CD14-positive monocyte (primary cell): ENCODE results near the gene CNTLN. TPM values are rescaled to one million over a fixed set of nuclear protein-coding genes. Genes with fewer than 3 reads are reported as not detected.

ENCODE experiments used
- DNase-seq, 3 donors: peaks; one replicate each; pipeline ENCODE4 v3.0.0-alpha.2; 2011 to 2022
- H2AFZ ChIP-seq: 2 replicates; pipeline ENCODE4 v1.6.0; 2012; ENCODE audit warnings: mild to moderate bottlenecking, low read depth, low read length, inconsistent platforms; ENCODE audit not compliant: insufficient read depth, poor library complexity, severe bottlenecking
- H3K27ac ChIP-seq, 2 donors: 1 replicate in 1 of 2; 2 replicates in 1 of 2; pipeline ENCODE4 v1.5.1; 2012 to 2013; ENCODE audit warnings: low read length in 2 of 2, control low read depth in 1 of 2, inconsistent platforms in 1 of 2, low read depth in 1 of 2, mild to moderate bottlenecking in 1 of 2
- H3K27me3 ChIP-seq, 2 donors: one replicate each; pipeline versions ENCODE4 v1.6.0 to v1.6.1; 2011 to 2013; ENCODE audit warnings: low read length in 2 of 2; ENCODE audit not compliant: control insufficient read depth in 2 of 2, insufficient read depth in 2 of 2
- H3K36me3 ChIP-seq, 2 donors: replicated peaks in 1 of 2; 1 replicate in 1 of 2; 2 replicates in 1 of 2; pipeline versions ENCODE4 v1.5.1 to v1.6.1; 2012 to 2013; ENCODE audit warnings: low read length in 2 of 2, control low read depth in 1 of 2, inconsistent platforms in 1 of 2, mild to moderate bottlenecking in 1 of 2; ENCODE audit not compliant: insufficient read depth in 2 of 2, control insufficient read depth in 1 of 2
- H3K4me1 ChIP-seq, 2 donors: 1 replicate in 1 of 2; 2 replicates in 1 of 2; pipeline versions ENCODE4 v1.5.1 to v1.6.1; 2012 to 2013; ENCODE audit warnings: low read length in 2 of 2, control low read depth in 1 of 2, inconsistent platforms in 1 of 2, mild to moderate bottlenecking in 1 of 2, moderate library complexity in 1 of 2; ENCODE audit not compliant: insufficient read depth in 2 of 2, control insufficient read depth in 1 of 2
- H3K4me2 ChIP-seq: replicated peaks from 2 replicates; pipeline ENCODE3; 2012; ENCODE audit warnings: low read length, moderate library complexity, mild to moderate bottlenecking; ENCODE audit not compliant: poor library complexity, severe bottlenecking; ENCODE audit errors: extremely low read depth
- H3K4me3 ChIP-seq, 3 experiments: fragments of 200-600 bp in 1 of 3; sonication (generic) in 1 of 3; replicated peaks in 1 of 3; 1 replicate in 2 of 3; 2 replicates in 1 of 3; pipeline ENCODE4 v1.5.1; 2011 to 2013; ENCODE audit warnings: low read length in 3 of 3, mild to moderate bottlenecking in 3 of 3, control low read depth in 2 of 3, low read depth in 2 of 3, inconsistent platforms in 1 of 3, moderate library complexity in 1 of 3
- H3K79me2 ChIP-seq: 2 replicates; pipeline ENCODE4 v1.6.0; 2012; ENCODE audit warnings: mild to moderate bottlenecking, control low read depth, inconsistent platforms, low read length, moderate library complexity; ENCODE audit not compliant: insufficient read depth
- H3K9ac ChIP-seq: 2 replicates; pipeline ENCODE4 v1.6.0; 2017; ENCODE audit warnings: low read length, mild to moderate bottlenecking; ENCODE audit not compliant: insufficient read depth, poor library complexity, severe bottlenecking
- H3K9me3 ChIP-seq, 2 donors: replicated peaks in 1 of 2; 1 replicate in 1 of 2; 2 replicates in 1 of 2; pipeline versions ENCODE4 v1.5.1 to v1.6.1; 2012 to 2013; ENCODE audit warnings: low read length in 2 of 2, control low read depth in 1 of 2; ENCODE audit not compliant: control insufficient read depth in 1 of 2, insufficient read depth in 1 of 2
- H4K20me1 ChIP-seq: 2 replicates; pipeline ENCODE4 v1.6.0; 2012; ENCODE audit warnings: mild to moderate bottlenecking, low read length, control low read depth, moderate library complexity; ENCODE audit not compliant: insufficient read depth
- H3K27ac Mint-ChIP-seq, 7 donors: one replicate each; pipeline ENCODE4 v1.8.0; 2020; ENCODE audit warnings: mild to moderate bottlenecking in 7 of 7, mixed read lengths in 7 of 7, moderate library complexity in 6 of 7, inconsistent platforms in 2 of 7
- H3K27me3 Mint-ChIP-seq, 3 donors: one replicate each; pipeline ENCODE4 v1.8.0; 2021 to 2022; ENCODE audit warnings: low read depth in 3 of 3, mild to moderate bottlenecking in 3 of 3, mixed read lengths in 3 of 3, moderate library complexity in 3 of 3, inconsistent platforms in 1 of 3
- H3K36me3 Mint-ChIP-seq, 2 donors: one replicate each; pipeline ENCODE4 v1.8.0; 2020; ENCODE audit warnings: mixed read lengths in 2 of 2, inconsistent platforms in 1 of 2, mild to moderate bottlenecking in 1 of 2
- H3K4me1 Mint-ChIP-seq: one replicate; pipeline ENCODE4 v1.8.0; 2020; ENCODE audit warnings: mild to moderate bottlenecking, mixed read lengths
- H3K4me3 Mint-ChIP-seq, 2 donors: one replicate each; pipeline ENCODE4 v1.8.0; 2020; ENCODE audit warnings: mild to moderate bottlenecking in 2 of 2, mixed read lengths in 2 of 2, moderate library complexity in 1 of 2
- H3K9me3 Mint-ChIP-seq, 7 donors: one replicate each; pipeline ENCODE4 v1.8.0; 2020 to 2022; ENCODE audit warnings: mixed read lengths in 7 of 7, mild to moderate bottlenecking in 6 of 7, moderate library complexity in 6 of 7, inconsistent platforms in 2 of 7
- intact Hi-C, 2 donors: fragments of 100-400 bp; cut with micrococcal nuclease; formaldehyde crosslinking; loops; one replicate each; pipeline versions ENCODE4 v1.15.0 to v1.15.1; 2023
- polyA plus RNA-seq, 3 donors: library from polyadenylated mRNA; depleted of rRNA in 1 of 3; unstranded in 2 of 3; stranded (reverse) in 1 of 3; fragments of 300-500 nt in 2 of 3; fragments of >200 nt in 1 of 3; fragmentation: Illumina TruSeq in 2 of 3; gene quantifications; 1 replicate in 2 of 3; 2 replicates in 1 of 3; pipeline ENCODE4 v1.2.3, GENCODE V29; 2012 to 2021
- TF ChIP-seq, protein P1 (sequence below): fragments of 200-600 bp; IDR thresholded peaks from one replicate; pipeline ENCODE4 v1.8.0; 2022; ENCODE audit warnings: antibody characterized with exemption, mild to moderate bottlenecking

CNTLN gene
- polyA plus RNA-seq, 3 donors, result 2.2 to 5.6 (median 4.0) TPM

DNA sequence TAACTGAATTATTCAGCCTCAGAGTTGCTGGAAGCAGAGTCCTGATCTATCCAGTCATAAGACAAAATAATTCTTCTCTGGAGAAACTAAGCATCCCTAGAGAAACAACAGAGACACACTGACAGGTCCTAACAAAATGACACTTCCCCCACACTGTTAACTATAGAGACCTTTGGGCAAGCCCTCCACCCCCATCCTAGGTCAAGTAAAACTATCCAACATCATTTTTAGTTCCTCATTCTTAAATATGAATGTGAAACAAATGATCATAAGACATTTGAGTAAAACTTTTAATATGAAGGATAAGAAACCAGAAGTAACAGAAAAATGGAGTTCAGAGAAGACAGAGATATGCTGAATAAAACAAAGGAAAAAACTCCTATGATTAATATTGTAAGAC, 30.9 kb downstream of the CNTLN start:
- Mint-ChIP-seq H3K9me3 (peaks cover 0 to 24% (median 10%) of the 10 kb centered on the region in 7 donors), H3K27ac (peak overlapping the region in 3 of 7 donors; percentile 22 to 30 (median 25)), H3K4me1 (peaks cover 19% of the 10 kb centered on the region), H3K4me3 (peak overlapping the region in 1 of 2 donors; percentile 43), H3K36me3 (peaks cover 21 to 32% of the 10 kb centered on the region in 2 donors), H3K27me3 (peaks cover 0 to 2% (median 0%) of the 10 kb centered on the region in 3 donors)
- Histone ChIP-seq H3K79me2 (peaks cover 37% of the 10 kb centered on the region), H3K27ac (no peak overlapping the region), H3K4me1 (peaks cover 0 to 5% of the 10 kb centered on the region in 2 donors), H3K9me3 (peaks cover 5 to 11% of the 10 kb centered on the region in 2 donors), H4K20me1 (no peaks in the 10 kb centered on the region), H3K9ac (no peak overlapping the region), H3K36me3 (peaks cover 0 to 26% of the 10 kb centered on the region in 2 donors), H2AFZ (no peak overlapping the region), H3K27me3 (no peaks in the 10 kb centered on the region), H3K4me2 (no peak overlapping the region), H3K4me3 (no peak overlapping the region)
- DNase-seq, result no peak
- intact Hi-C loops, result no loop called here
- TF ChIP-seq, protein P1, sequence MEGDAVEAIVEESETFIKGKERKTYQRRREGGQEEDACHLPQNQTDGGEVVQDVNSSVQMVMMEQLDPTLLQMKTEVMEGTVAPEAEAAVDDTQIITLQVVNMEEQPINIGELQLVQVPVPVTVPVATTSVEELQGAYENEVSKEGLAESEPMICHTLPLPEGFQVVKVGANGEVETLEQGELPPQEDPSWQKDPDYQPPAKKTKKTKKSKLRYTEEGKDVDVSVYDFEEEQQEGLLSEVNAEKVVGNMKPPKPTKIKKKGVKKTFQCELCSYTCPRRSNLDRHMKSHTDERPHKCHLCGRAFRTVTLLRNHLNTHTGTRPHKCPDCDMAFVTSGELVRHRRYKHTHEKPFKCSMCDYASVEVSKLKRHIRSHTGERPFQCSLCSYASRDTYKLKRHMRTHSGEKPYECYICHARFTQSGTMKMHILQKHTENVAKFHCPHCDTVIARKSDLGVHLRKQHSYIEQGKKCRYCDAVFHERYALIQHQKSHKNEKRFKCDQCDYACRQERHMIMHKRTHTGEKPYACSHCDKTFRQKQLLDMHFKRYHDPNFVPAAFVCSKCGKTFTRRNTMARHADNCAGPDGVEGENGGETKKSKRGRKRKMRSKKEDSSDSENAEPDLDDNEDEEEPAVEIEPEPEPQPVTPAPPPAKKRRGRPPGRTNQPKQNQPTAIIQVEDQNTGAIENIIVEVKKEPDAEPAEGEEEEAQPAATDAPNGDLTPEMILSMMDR, result no peak

DNA sequence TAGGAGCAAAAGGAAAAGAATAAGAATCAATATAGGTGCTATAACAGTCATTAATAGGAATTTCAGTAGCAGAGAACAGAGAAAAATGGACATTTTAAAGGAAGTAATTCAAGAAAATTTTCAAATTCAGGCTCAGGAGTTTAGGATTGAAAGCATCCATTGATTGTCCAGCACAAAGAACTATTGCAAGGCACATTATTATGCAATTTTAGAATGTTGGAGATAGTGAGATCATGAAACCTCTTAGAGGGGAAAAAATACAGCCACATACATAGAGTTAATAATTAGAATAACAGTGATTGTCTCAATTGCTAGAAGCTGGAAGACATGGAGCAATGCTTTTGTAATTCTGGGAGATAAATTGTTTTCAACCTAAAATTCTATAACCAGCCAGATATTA, 31.5 kb downstream of the CNTLN start:
- Histone ChIP-seq H3K79me2 (peaks cover 42% of the 10 kb centered on the region), H3K27ac (no peak overlapping the region), H3K4me1 (peaks cover 0 to 5% of the 10 kb centered on the region in 2 donors), H3K9me3 (peaks cover 6 to 11% of the 10 kb centered on the region in 2 donors), H2AFZ (no peak overlapping the region), H3K4me3 (no peak overlapping the region), H3K36me3 (peaks cover 0 to 26% of the 10 kb centered on the region in 2 donors), H3K27me3 (no peaks in the 10 kb centered on the region), H4K20me1 (peaks cover 3% of the 10 kb centered on the region), H3K4me2 (no peak overlapping the region), H3K9ac (no peak overlapping the region)
- Mint-ChIP-seq H3K27ac (peak overlapping the region in 1 of 7 donors; percentile 30), H3K4me3 (no peak overlapping the region), H3K9me3 (peaks cover 0 to 27% (median 10%) of the 10 kb centered on the region in 7 donors), H3K27me3 (peaks cover 0 to 2% (median 0%) of the 10 kb centered on the region in 3 donors), H3K4me1 (peaks cover 19% of the 10 kb centered on the region), H3K36me3 (peaks cover 26 to 37% of the 10 kb centered on the region in 2 donors)
- intact Hi-C loops, result no loop called here
- no peak for DNase-seq
- TF ChIP-seq, protein P1, result no peak
